ENCODE results near the gene EVPL.

The EVPL gene

GRCh38 chr17:76014925-76015261 is 12.2 kb downstream of the EVPL start (continued):
- TF ChIP-seq ZNF221 (tag by site-specific recombination; IDR thresholded peaks at IDR 0.05; ENCODE audit: borderline replicate concordance) = no peak
- TF ChIP-seq GLIS1 (tag by site-specific recombination; IDR thresholded peaks at IDR 0.05) = no peak
- TF ChIP-seq TCF7L2 (IDR thresholded peaks at IDR 0.05; ENCODE audit: borderline replicate concordance, low read depth, low read length) = no peak
- TF ChIP-seq ZBTB7A (tag by site-specific recombination; IDR thresholded peaks at IDR 0.05; ENCODE audit: low read depth) = no peak

DNA sequence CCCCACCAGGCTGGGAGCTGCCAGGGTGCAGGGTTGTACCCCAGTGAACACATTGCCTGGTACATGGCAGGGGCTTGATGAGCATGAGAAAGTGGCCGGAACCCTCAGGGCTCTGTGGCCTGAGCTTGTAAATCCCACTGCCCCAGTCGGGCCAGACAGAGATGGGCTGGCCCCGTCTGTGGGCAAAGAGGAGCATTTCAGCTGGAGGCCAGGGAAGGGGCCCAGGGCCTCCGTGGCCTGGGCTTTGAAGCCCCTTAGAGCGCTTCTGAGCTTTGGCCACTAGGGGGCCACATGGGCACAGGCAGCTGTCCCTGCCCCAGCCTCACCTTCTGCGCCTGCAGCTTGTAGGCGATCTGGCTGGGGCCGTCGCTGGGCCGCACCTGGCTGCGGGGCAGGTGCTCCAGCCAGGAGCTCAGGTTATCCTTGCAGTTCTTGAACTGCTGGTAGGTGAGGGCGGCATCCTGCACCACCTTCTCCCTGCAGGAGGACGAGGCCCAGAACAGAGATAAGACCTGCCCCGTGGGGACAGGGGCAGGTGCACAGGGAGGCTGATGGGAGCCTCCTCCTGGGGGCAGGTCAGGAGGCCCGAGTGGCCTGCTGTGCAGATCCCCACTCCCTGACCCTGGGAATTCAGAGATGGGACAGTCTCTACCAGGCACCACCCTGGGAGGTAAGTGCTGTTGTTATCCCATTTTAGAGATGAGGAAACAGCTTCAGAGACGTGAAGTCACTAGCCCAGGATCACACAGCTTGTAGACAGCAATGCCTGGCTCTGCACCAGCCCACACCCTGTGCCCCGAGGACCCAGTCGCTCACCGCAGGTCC is 12.8 kb downstream of the EVPL start:
- Histone ChIP-seq H3K4me3 (ENCODE audit: low read depth, low read length) (no peak overlapping the region), H3K4me1 (ENCODE audit: control insufficient read depth, insufficient read depth, low read length) (no peaks in the 10 kb centered on the region), H3K27ac (ENCODE audit: extremely low read depth, low read depth, low read length) (no peak overlapping the region), H3K9me3 (ENCODE audit: control insufficient read depth, insufficient read depth, low read depth, low read length) (no peaks in the 10 kb centered on the region), H3K36me3 (ENCODE audit: control insufficient read depth in 2 of 2, insufficient read depth in 1 of 2, low read length in 2 of 2) (no peaks in the 10 kb centered on the region)
- ChIA-PET CTCF (interaction anchor here (0.5 to 8.4 kb wide), 81 partner anchors 8 to 736 kb away, joined by 3 to 136 read pairs (median 5); partner anchors contain the start of genes CDK3, EXOC7, GALR2 and MRPL38), POLR2A (interaction anchor here (0.6 to 1.8 kb wide), 8 partner anchors 15 to 110 kb away, joined by 3 to 11 read pairs (median 5); partner anchors contain the start of gene SRP68)
- TF ChIP-seq ZNF2 (tag by site-specific recombination; IDR thresholded peaks at IDR 0.05) = 0 out of 2 replicates have a peak, but pooled peaks have one; percentile 70
- TF ChIP-seq ZNF785 (tag by site-specific recombination; IDR thresholded peaks at IDR 0.05) = no peak
- peak; percentile 92 for TF ChIP-seq ZNF654 (tag by site-specific recombination; IDR thresholded peaks at IDR 0.05; ENCODE audit: low read depth)
- TF ChIP-seq ZNF10 (tag by site-specific recombination; IDR thresholded peaks at IDR 0.05) = no peak
- TF ChIP-seq CTCF (tag by site-specific recombination; IDR thresholded peaks at IDR 0.05) = peak; percentile 94
- TF ChIP-seq BCL11A (tag by site-specific recombination; IDR thresholded peaks at IDR 0.05; ENCODE audit: low read depth) = no peak
- TF ChIP-seq SETDB1 (IDR thresholded peaks at IDR 0.05; ENCODE audit: insufficient read length, low read length) = no peak
- TF ChIP-seq, protein P1, sequence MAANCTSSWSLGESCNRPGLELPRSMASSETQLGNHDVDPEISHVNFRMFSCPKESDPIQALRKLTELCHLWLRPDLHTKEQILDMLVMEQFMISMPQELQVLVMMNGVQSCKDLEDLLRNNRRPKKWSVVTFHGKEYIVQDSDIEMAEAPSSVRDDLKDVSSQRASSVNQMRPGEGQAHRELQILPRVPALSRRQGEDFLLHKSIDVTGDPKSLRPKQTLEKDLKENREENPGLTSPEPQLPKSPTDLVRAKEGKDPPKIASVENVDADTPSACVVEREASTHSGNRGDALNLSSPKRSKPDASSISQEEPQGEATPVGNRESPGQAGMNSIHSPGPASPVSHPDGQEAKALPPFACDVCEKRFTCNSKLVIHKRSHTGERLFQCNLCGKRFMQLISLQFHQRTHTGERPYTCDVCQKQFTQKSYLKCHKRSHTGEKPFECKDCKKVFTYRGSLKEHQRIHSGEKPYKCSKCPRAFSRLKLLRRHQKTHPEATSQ (tag by site-specific recombination; IDR thresholded peaks at IDR 0.05) = no peak
- TF ChIP-seq, protein P2, sequence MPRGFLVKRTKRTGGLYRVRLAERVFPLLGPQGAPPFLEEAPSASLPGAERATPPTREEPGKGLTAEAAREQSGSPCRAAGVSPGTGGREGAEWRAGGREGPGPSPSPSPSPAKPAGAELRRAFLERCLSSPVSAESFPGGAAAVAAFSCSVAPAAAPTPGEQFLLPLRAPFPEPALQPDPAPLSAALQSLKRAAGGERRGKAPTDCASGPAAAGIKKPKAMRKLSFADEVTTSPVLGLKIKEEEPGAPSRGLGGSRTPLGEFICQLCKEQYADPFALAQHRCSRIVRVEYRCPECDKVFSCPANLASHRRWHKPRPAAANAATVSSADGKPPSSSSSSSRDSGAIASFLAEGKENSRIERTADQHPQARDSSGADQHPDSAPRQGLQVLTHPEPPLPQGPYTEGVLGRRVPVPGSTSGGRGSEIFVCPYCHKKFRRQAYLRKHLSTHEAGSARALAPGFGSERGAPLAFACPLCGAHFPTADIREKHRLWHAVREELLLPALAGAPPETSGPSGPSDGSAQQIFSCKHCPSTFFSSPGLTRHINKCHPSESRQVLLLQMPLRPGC (tag by site-specific recombination; IDR thresholded peaks at IDR 0.05) = 0 out of 2 replicates have a peak, but pooled peaks have one; percentile 18
- TF ChIP-seq ZFHX2 (tag by site-specific recombination; conservative IDR thresholded peaks at IDR 0.05) = no peak
- TF ChIP-seq ZNF114 (tag by site-specific recombination; IDR thresholded peaks at IDR 0.05) = no peak
- no peak for TF ChIP-seq YY2 (tag by site-specific recombination; IDR thresholded peaks at IDR 0.05)
- TF ChIP-seq ZNF239 (tag by site-specific recombination; IDR thresholded peaks at IDR 0.05) = no peak
- TF ChIP-seq, protein P3, sequence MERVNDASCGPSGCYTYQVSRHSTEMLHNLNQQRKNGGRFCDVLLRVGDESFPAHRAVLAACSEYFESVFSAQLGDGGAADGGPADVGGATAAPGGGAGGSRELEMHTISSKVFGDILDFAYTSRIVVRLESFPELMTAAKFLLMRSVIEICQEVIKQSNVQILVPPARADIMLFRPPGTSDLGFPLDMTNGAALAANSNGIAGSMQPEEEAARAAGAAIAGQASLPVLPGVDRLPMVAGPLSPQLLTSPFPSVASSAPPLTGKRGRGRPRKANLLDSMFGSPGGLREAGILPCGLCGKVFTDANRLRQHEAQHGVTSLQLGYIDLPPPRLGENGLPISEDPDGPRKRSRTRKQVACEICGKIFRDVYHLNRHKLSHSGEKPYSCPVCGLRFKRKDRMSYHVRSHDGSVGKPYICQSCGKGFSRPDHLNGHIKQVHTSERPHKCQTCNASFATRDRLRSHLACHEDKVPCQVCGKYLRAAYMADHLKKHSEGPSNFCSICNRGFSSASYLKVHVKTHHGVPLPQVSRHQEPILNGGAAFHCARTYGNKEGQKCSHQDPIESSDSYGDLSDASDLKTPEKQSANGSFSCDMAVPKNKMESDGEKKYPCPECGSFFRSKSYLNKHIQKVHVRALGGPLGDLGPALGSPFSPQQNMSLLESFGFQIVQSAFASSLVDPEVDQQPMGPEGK (tag by site-specific recombination; IDR thresholded peaks at IDR 0.05) = 0 out of 2 replicates have a peak, but pooled peaks have one; percentile 25
- TF ChIP-seq ZNF768 (tag by site-specific recombination; IDR thresholded peaks at IDR 0.05) = peak; percentile 88; the same call in 1 of the 2 replicates
- TF ChIP-seq, protein P4, sequence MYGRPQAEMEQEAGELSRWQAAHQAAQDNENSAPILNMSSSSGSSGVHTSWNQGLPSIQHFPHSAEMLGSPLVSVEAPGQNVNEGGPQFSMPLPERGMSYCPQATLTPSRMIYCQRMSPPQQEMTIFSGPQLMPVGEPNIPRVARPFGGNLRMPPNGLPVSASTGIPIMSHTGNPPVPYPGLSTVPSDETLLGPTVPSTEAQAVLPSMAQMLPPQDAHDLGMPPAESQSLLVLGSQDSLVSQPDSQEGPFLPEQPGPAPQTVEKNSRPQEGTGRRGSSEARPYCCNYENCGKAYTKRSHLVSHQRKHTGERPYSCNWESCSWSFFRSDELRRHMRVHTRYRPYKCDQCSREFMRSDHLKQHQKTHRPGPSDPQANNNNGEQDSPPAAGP (tag by site-specific recombination; IDR thresholded peaks at IDR 0.05) = peak; percentile 58; the same call in 1 of the 2 replicates
- TF ChIP-seq ZNF830 (tag by site-specific recombination; IDR thresholded peaks at IDR 0.05; ENCODE audit: low read depth) = no peak
- TF ChIP-seq PBX3 (CRISPR knock-in tag; IDR thresholded peaks at IDR 0.05) = 0 out of 2 replicates have a peak, but pooled peaks have one; percentile 22
- TF ChIP-seq ZXDB (tag by site-specific recombination; IDR thresholded peaks at IDR 0.05) = no peak
- no peak for TF ChIP-seq GLIS2 (tag by site-specific recombination; IDR thresholded peaks at IDR 0.05)
- TF ChIP-seq ZEB2 (tag by site-specific recombination; IDR thresholded peaks at IDR 0.05) = peak; percentile 64

All from HEK293 (cell line).